ENCODE data around the gene FAM174B.

DNA sequence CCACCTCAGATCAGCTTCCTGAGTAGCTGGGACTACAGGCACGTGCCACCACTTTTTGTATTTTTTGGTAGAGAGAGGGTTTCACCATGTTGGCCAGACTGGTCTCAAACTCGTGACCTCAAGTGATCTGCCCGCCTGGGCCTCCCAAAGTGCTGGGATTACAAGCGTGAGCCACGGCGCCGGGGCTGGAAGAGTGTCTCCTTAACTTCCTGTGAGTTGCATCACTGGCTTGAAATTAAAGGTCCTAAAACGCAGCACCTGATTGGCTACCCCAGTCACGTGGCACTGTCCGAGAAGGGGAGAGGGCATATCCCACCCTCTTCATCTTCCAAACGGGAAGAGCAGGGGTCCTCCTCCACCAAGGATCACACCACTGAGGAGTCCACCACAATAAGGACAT lies 5.5 kb upstream of the FAM174B start:
- TF ChIP-seq EP300 (IDR thresholded peaks at IDR 0.05; ENCODE audit: low read depth) (no peak), POLR2A (IDR thresholded peaks at IDR 0.05) (no peak), POLR2AphosphoS5 (IDR thresholded peaks at IDR 0.05) (no peak)
- TF ChIP-seq, protein P1, sequence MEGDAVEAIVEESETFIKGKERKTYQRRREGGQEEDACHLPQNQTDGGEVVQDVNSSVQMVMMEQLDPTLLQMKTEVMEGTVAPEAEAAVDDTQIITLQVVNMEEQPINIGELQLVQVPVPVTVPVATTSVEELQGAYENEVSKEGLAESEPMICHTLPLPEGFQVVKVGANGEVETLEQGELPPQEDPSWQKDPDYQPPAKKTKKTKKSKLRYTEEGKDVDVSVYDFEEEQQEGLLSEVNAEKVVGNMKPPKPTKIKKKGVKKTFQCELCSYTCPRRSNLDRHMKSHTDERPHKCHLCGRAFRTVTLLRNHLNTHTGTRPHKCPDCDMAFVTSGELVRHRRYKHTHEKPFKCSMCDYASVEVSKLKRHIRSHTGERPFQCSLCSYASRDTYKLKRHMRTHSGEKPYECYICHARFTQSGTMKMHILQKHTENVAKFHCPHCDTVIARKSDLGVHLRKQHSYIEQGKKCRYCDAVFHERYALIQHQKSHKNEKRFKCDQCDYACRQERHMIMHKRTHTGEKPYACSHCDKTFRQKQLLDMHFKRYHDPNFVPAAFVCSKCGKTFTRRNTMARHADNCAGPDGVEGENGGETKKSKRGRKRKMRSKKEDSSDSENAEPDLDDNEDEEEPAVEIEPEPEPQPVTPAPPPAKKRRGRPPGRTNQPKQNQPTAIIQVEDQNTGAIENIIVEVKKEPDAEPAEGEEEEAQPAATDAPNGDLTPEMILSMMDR (IDR thresholded peaks at IDR 0.05) = no peak
